ENCODE results near the gene MTG1. TPM values are rescaled to one million over a fixed set of nuclear protein-coding genes. Genes with fewer than 3 reads are reported as not detected.

MTG1 gene
- total and polyA plus RNA-seq, 2 donors (not counting 1 experiment from before 2014, with no cell fraction given) = 90.0 to 117 TPM

- H2AFZ ChIP-seq (ENCODE audit: insufficient read depth, low read depth, low read length, poor library complexity, severe bottlenecking) = no peak overlapping the region
- peaks cover 0 to 3% (median 0%) of the 10 kb centered on the region in 3 donors for H3K9me3 ChIP-seq (ENCODE audit: control extremely low read depth in 1 of 3, control insufficient read depth in 2 of 3, insufficient read depth in 1 of 3, low read length in 2 of 3)
- H3K27ac ChIP-seq (ENCODE audit: low read length in 2 of 2) = no peak overlapping the region
- peaks cover 0 to 4% (median 2%) of the 10 kb centered on the region in 4 experiments for H3K27me3 ChIP-seq (replicated peaks in 1 of 4; ENCODE audit: control extremely low read depth in 1 of 4, control insufficient read depth in 3 of 4, insufficient read depth in 4 of 4, low read length in 3 of 4)
- peaks cover 50% of the 10 kb centered on the region for H4K20me1 ChIP-seq (ENCODE audit: control insufficient read depth, insufficient read depth, low read length, poor library complexity, severe bottlenecking)
- no peak for ATAC-seq (ENCODE audit: low read depth)
- H3K9me3 Mint-ChIP-seq (ENCODE audit: insufficient read depth) = no peaks in the 10 kb centered on the region
- TF ChIP-seq CTCF (IDR thresholded peaks at IDR 0.05) = no peak
- TF ChIP-seq EZH2 (IDR thresholded peaks at IDR 0.05; ENCODE audit: borderline replicate concordance, insufficient read depth, low read depth, low read length, poor library complexity, severe bottlenecking) = no peak
- H3K4me1 ChIP-seq (ENCODE audit: control insufficient read depth in 2 of 2, insufficient read depth in 2 of 2, low read length in 2 of 2) = peaks cover 2 to 5% of the 10 kb centered on the region in 2 donors
- POLR2A ChIA-PET = interaction anchor here (0.5 kb wide), 1 partner anchor 22 kb away, joined by 6 read pairs; no protein-coding TSS in a partner anchor
- no peaks in the 10 kb centered on the region for H3K27me3 Mint-ChIP-seq
- H3K36me3 ChIP-seq (replicated peaks in 1 of 2; ENCODE audit: control extremely low read depth in 1 of 2, control insufficient read depth in 1 of 2, extremely low read depth in 1 of 2, insufficient read depth in 2 of 2, low read length in 1 of 2) = peaks cover 8 to 17% of the 10 kb centered on the region in 2 experiments
- CTCF ChIA-PET = interaction anchor here (1.6 kb wide), 1 partner anchor 90 kb away, joined by 4 read pairs; no protein-coding TSS in a partner anchor
- no peak overlapping the region for H3K4me3 Mint-ChIP-seq
- peaks cover 32% of the 10 kb centered on the region for H3K79me2 ChIP-seq (ENCODE audit: control insufficient read depth, insufficient read depth, low read length)
- 95% methylated on average over 34 of the region's 34 CpGs for WGBS (ENCODE audit: insufficient coverage)
- H3K4me3 ChIP-seq (ENCODE audit: control extremely low read depth in 1 of 5, extremely low read depth in 1 of 5, insufficient read depth in 1 of 5, low read depth in 2 of 5, low read length in 4 of 5) = no peak overlapping the region
- no peak overlapping the region for H3K4me2 ChIP-seq (replicated peaks; ENCODE audit: low read depth, low read length, poor library complexity, severe bottlenecking)
- DNase-seq = no peak
- H3K4me1 Mint-ChIP-seq = peaks cover 6% of the 10 kb centered on the region
- no peak overlapping the region for H3K9ac ChIP-seq (ENCODE audit: low read length)
- no peak overlapping the region for H3K27ac Mint-ChIP-seq
- intact Hi-C loops (cut with micrococcal nuclease) = no loop called here
Observed at GRCh38 chr10:133419211-133419950, 25.4 kb downstream of the MTG1 start.

GRCh38 chr10:133420028-133420427 lies 26.1 kb downstream of the MTG1 start:
- intact Hi-C loops (cut with micrococcal nuclease) = no loop called here
- H4K20me1 ChIP-seq (ENCODE audit: control insufficient read depth, insufficient read depth, low read length, poor library complexity, severe bottlenecking) = peaks cover 48% of the 10 kb centered on the region
- Mint-ChIP-seq H3K27ac (no peak overlapping the region), H3K27me3 (no peaks in the 10 kb centered on the region), H3K4me1 (peaks cover 6% of the 10 kb centered on the region), H3K9me3 (ENCODE audit: insufficient read depth) (no peaks in the 10 kb centered on the region), H3K4me3 (no peak overlapping the region)
- no peak overlapping the region for H3K27ac ChIP-seq (ENCODE audit: low read length in 2 of 2)
- no peak overlapping the region for H3K4me2 ChIP-seq (replicated peaks; ENCODE audit: low read depth, low read length, poor library complexity, severe bottlenecking)
- ATAC-seq (ENCODE audit: low read depth) (no peak), DNase-seq (no peak)
- H2AFZ ChIP-seq (ENCODE audit: insufficient read depth, low read depth, low read length, poor library complexity, severe bottlenecking) = no peak overlapping the region
- peaks cover 0 to 1% (median 0%) of the 10 kb centered on the region in 3 donors for H3K9me3 ChIP-seq (ENCODE audit: control extremely low read depth in 1 of 3, control insufficient read depth in 2 of 3, insufficient read depth in 1 of 3, low read length in 2 of 3)
- 98% methylated on average over 16 of the region's 17 CpGs for WGBS (ENCODE audit: insufficient coverage)
- H3K4me1 ChIP-seq (ENCODE audit: control insufficient read depth in 2 of 2, insufficient read depth in 2 of 2, low read length in 2 of 2) = peaks cover 2 to 5% of the 10 kb centered on the region in 2 donors
- H3K9ac ChIP-seq (ENCODE audit: low read length) = no peak overlapping the region
- no peak for TF ChIP-seq EZH2 (IDR thresholded peaks at IDR 0.05; ENCODE audit: borderline replicate concordance, insufficient read depth, low read depth, low read length, poor library complexity, severe bottlenecking)
- TF ChIP-seq CTCF (IDR thresholded peaks at IDR 0.05) = no peak
- ChIA-PET POLR2A (interaction anchor here (0.5 kb wide), 1 partner anchor 22 kb away, joined by 6 read pairs; no protein-coding TSS in a partner anchor), CTCF (no interaction called here)
- H3K79me2 ChIP-seq (ENCODE audit: control insufficient read depth, insufficient read depth, low read length) = peaks cover 30% of the 10 kb centered on the region
- H3K27me3 ChIP-seq (replicated peaks in 1 of 4; ENCODE audit: control extremely low read depth in 1 of 4, control insufficient read depth in 3 of 4, insufficient read depth in 4 of 4, low read length in 3 of 4) = peaks cover 0 to 4% (median 2%) of the 10 kb centered on the region in 4 experiments
- H3K4me3 ChIP-seq (ENCODE audit: control extremely low read depth in 1 of 5, extremely low read depth in 1 of 5, insufficient read depth in 1 of 5, low read depth in 2 of 5, low read length in 4 of 5) = no peak overlapping the region
- H3K36me3 ChIP-seq (replicated peaks in 1 of 2; ENCODE audit: control extremely low read depth in 1 of 2, control insufficient read depth in 1 of 2, extremely low read depth in 1 of 2, insufficient read depth in 2 of 2, low read length in 1 of 2) = peaks cover 8 to 17% of the 10 kb centered on the region in 2 experiments

Measured in B cell (primary cell).